ENCODE measurements around the gene ZFHX3. TPM values are rescaled to one million over a fixed set of nuclear protein-coding genes. Genes with fewer than 3 reads are reported as not detected.

ZFHX3 gene
- total and polyA plus RNA-seq, 2 donors (not counting 3 experiments of a cell fraction or from before 2014, with no cell fraction given), result 3.7 to 18.8 TPM

- CTCF ChIA-PET, result interaction anchor here (0.9 to 1.4 kb wide), 3 partner anchors 36 to 71 kb away, joined by 3 to 5 read pairs (median 3); no protein-coding TSS in a partner anchor
Measured at GRCh38 chr16:72903176-72903575, 144.8 kb downstream of the ZFHX3 start.

GRCh38 chr16:72902206-72902605, 145.7 kb downstream of the ZFHX3 start:
- no peaks in the 10 kb centered on the region for H3K27me3 ChIP-seq (ENCODE audit: control insufficient read depth in 2 of 2, insufficient read depth in 2 of 2, low read length in 2 of 2)
- peaks cover 5% of the 10 kb centered on the region for H3K4me1 ChIP-seq (ENCODE audit: control insufficient read depth, extremely low read depth, insufficient read depth, low read length)
- no peaks in the 10 kb centered on the region for H3K79me2 ChIP-seq (ENCODE audit: control insufficient read depth, insufficient read depth, low read length)
- ChIA-PET POLR2A (no interaction called here), CTCF (interaction anchor here (0.7 to 1.4 kb wide), 2 partner anchors 10 to 59 kb away, joined by 3 read pairs; no protein-coding TSS in a partner anchor)
- no peaks in the 10 kb centered on the region for H4K20me1 ChIP-seq (replicated peaks; ENCODE audit: control insufficient read depth, extremely low read depth, insufficient read depth, low read length)
- intact Hi-C loops (cut with micrococcal nuclease) (no loop called here), dilution Hi-C loops (cut with MboI; ENCODE audit: extremely low pct_ligation_motif_present, low sequenced_read_pairs) (no loop called here)
- H3K4me2 ChIP-seq (ENCODE audit: insufficient read depth, low read length), result no peak overlapping the region
- no peaks in the 10 kb centered on the region for H3K9me3 ChIP-seq (replicated peaks; ENCODE audit: control insufficient read depth, insufficient read depth, low read length)
- no peaks in the 10 kb centered on the region for H3K36me3 ChIP-seq (ENCODE audit: control insufficient read depth in 2 of 2, extremely low read depth in 1 of 2, insufficient read depth in 2 of 2, low read length in 2 of 2)
- no peaks in the 10 kb centered on the region for H3K9me1 ChIP-seq (replicated peaks; ENCODE audit: control insufficient read depth, extremely low read depth, insufficient read depth, low read length)
- no TSS peak for BruUV-seq (replicated peaks)
- DNase-seq (ENCODE audit: low read depth, low spot score) (no peak), FAIRE-seq (no peak)
- no peak overlapping the region for H3K9ac ChIP-seq (replicated peaks; ENCODE audit: extremely low read depth, insufficient read depth, low read length)
- no peak overlapping the region for H2AFZ ChIP-seq (ENCODE audit: low read depth, low read length)
- H3K4me3 ChIP-seq (replicated peaks in 1 of 3; ENCODE audit: insufficient read depth in 1 of 3, low read depth in 1 of 3, low read length in 3 of 3), result no peak overlapping the region
- TF ChIP-seq POLR2A (IDR thresholded peaks at IDR 0.05; ENCODE audit: low read depth, low read length) (no peak), GATA2 (IDR thresholded peaks at IDR 0.05; ENCODE audit: insufficient read depth, insufficient read length, low read depth, low read length) (no peak), JUN (IDR thresholded peaks at IDR 0.05; ENCODE audit: borderline replicate concordance, insufficient read depth, insufficient read length, low read depth) (no peak), POLR2AphosphoS5 (IDR thresholded peaks at IDR 0.05; ENCODE audit: insufficient read depth, low read depth, low read length) (no peak), EZH2 (IDR thresholded peaks at IDR 0.05; ENCODE audit: borderline replicate concordance, low read depth, low read length, severe bottlenecking) (no peak), MYC (IDR thresholded peaks at IDR 0.05; ENCODE audit: low read depth, low read length) (no peak), FOS (IDR thresholded peaks at IDR 0.05; ENCODE audit: borderline replicate concordance, insufficient read depth, low read length) (no peak)
- TF ChIP-seq, protein P1, sequence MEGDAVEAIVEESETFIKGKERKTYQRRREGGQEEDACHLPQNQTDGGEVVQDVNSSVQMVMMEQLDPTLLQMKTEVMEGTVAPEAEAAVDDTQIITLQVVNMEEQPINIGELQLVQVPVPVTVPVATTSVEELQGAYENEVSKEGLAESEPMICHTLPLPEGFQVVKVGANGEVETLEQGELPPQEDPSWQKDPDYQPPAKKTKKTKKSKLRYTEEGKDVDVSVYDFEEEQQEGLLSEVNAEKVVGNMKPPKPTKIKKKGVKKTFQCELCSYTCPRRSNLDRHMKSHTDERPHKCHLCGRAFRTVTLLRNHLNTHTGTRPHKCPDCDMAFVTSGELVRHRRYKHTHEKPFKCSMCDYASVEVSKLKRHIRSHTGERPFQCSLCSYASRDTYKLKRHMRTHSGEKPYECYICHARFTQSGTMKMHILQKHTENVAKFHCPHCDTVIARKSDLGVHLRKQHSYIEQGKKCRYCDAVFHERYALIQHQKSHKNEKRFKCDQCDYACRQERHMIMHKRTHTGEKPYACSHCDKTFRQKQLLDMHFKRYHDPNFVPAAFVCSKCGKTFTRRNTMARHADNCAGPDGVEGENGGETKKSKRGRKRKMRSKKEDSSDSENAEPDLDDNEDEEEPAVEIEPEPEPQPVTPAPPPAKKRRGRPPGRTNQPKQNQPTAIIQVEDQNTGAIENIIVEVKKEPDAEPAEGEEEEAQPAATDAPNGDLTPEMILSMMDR (IDR thresholded peaks at IDR 0.05; ENCODE audit: extremely low read depth in 1 of 2, insufficient read depth in 1 of 2, low read depth in 1 of 2, low read length in 2 of 2), result no peak
- TF ChIP-seq, protein P2, sequence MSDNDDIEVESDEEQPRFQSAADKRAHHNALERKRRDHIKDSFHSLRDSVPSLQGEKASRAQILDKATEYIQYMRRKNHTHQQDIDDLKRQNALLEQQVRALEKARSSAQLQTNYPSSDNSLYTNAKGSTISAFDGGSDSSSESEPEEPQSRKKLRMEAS (IDR thresholded peaks at IDR 0.05; ENCODE audit: insufficient read depth, insufficient read length), result no peak
- H3K27ac ChIP-seq (ENCODE audit: insufficient read depth, low read depth, low read length), result no peak overlapping the region

More at GRCh38 chr16:72903176-72903575, 144.8 kb downstream of the ZFHX3 start:
- H3K36me3 ChIP-seq (ENCODE audit: control insufficient read depth in 2 of 2, extremely low read depth in 1 of 2, insufficient read depth in 2 of 2, low read length in 2 of 2), result no peaks in the 10 kb centered on the region
- H2AFZ ChIP-seq (ENCODE audit: low read depth, low read length), result no peak overlapping the region
- no peaks in the 10 kb centered on the region for H3K9me3 ChIP-seq (replicated peaks; ENCODE audit: control insufficient read depth, insufficient read depth, low read length)
- H3K9me1 ChIP-seq (replicated peaks; ENCODE audit: control insufficient read depth, extremely low read depth, insufficient read depth, low read length), result no peaks in the 10 kb centered on the region
- H4K20me1 ChIP-seq (replicated peaks; ENCODE audit: control insufficient read depth, extremely low read depth, insufficient read depth, low read length), result no peaks in the 10 kb centered on the region
- H3K27ac ChIP-seq (ENCODE audit: insufficient read depth, low read depth, low read length), result no peak overlapping the region
- H3K4me2 ChIP-seq (ENCODE audit: insufficient read depth, low read length), result no peak overlapping the region
- intact Hi-C loops (cut with micrococcal nuclease) (no loop called here), dilution Hi-C loops (cut with MboI; ENCODE audit: extremely low pct_ligation_motif_present, low sequenced_read_pairs) (no loop called here)
- H3K79me2 ChIP-seq (ENCODE audit: control insufficient read depth, insufficient read depth, low read length), result no peaks in the 10 kb centered on the region
- POLR2A ChIA-PET, result no interaction called here
- no TSS peak for BruUV-seq (replicated peaks)
- no peak overlapping the region for H3K4me3 ChIP-seq (replicated peaks in 1 of 3; ENCODE audit: insufficient read depth in 1 of 3, low read depth in 1 of 3, low read length in 3 of 3)
- no peaks in the 10 kb centered on the region for H3K27me3 ChIP-seq (ENCODE audit: control insufficient read depth in 2 of 2, insufficient read depth in 2 of 2, low read length in 2 of 2)
- DNase-seq (ENCODE audit: low read depth, low spot score) (no peak), FAIRE-seq (no peak)
- H3K4me1 ChIP-seq (ENCODE audit: control insufficient read depth, extremely low read depth, insufficient read depth, low read length), result peaks cover 5% of the 10 kb centered on the region
- no peak overlapping the region for H3K9ac ChIP-seq (replicated peaks; ENCODE audit: extremely low read depth, insufficient read depth, low read length)
- TF ChIP-seq, protein P2 (IDR thresholded peaks at IDR 0.05; ENCODE audit: insufficient read depth, insufficient read length), result no peak
- no peak for TF ChIP-seq POLR2A (IDR thresholded peaks at IDR 0.05; ENCODE audit: low read depth, low read length)
- TF ChIP-seq JUN (IDR thresholded peaks at IDR 0.05; ENCODE audit: borderline replicate concordance, insufficient read depth, insufficient read length, low read depth), result no peak

Data from endothelial cell of umbilical vein (primary cell).